ENCODE data around the gene GOLGA8K.
"Not testable (repeated sequence)": the region's sequence is repeated elsewhere in the genome, so short reads cannot be mapped to it uniquely, and the experiment has no call there.

Gene GOLGA8K

GRCh38 chr15:32403192-32403591 is at the start of gene GOLGA8K:
TSS of gene GOLGA8K (minus strand) at chr15:32403292. CDS start at chr15:32403194, 98 bp downstream.
- not testable (repeated sequence) for DNase-seq

GRCh38 chr15:32440445-32440977 is 37.4 kb upstream of the GOLGA8K start:
- not testable (repeated sequence) for DNase-seq

DNA sequence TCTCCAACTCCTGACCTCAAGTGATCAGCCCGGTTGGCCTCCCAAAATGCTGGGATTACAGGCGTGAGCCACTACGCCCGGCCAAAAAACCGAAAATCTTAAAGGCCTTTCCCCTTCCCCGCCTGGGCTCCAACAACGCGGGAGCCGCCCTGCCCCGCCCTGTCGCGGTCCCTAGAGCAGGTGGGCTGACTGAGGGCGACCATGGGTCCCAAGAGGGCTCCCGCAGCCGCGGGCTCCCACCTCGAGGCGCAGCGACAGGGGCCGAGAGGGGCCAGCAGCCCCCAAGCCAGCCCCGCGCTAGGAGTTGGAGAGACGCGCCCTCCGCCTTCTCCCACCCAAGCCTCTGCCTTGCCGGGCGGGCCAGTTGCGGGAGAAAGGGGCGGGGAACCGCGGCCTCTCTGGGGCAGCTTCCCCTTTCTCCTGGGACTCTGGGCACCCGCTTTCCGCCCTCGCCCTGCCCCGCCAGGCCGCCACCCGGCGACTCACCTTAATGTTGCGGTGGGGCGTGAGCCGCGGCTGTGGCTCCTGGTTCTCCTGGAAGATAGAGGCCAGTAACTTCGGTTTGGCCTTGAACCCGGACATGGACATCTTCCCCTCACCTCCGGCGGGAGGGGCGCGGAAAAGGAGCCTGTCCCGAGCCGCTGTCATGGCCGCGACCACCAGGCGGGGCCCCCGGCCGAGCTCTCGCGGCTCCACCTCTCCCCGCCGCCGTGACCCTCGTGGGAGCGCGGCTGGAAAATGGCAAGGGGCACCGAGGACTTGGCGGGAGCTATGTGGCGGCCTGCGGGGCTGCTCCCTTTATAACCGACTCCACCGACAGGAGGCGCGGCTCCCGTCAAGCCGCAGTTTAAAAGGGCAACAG is 31.2 kb upstream of the GOLGA8K start:
- DNase-seq, result not testable (repeated sequence)

GRCh38 chr15:32427635-32428034 is 24.5 kb upstream of the GOLGA8K start:
- not testable (repeated sequence) for DNase-seq

DNA sequence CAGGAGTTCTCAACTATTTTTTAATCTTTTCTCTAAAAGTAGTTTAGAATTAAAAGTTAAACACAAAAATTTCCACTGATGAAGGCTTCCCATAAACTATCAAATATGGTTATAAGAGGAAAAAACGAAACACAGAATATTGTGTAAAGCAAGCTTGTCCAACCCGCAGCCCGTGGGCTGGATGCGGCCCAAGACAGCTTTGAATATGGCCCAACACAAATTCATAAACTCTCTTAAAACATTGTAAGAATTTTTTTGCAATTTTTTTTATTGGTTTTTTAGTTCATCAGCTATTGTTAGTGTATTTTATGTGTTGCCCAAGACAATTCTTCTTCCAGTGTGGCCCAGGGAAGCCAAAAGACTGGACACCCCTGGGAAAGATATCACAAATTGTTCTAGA is 23.4 kb upstream of the GOLGA8K start:
- not testable (repeated sequence) for DNase-seq

DNA sequence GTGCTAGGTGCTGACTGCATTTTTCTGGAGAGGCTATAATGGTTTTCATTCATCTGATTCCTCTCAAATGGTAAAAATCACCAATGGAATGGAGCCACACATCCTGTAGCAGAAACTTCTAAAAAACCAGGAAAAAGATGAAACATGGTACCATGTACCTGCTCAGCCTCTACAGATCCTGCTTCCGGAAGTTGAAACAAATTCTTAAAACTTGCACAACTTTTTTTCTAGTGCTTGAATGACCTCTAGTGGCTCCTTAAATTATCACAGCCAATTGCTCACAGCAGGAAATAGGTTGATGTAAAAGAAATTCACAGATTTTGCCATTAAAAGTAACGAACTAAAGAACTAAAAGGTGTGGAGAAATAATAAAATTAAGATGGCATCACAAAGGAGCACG is 4.8 kb upstream of the GOLGA8K start:
- DNase-seq, result not testable (repeated sequence)

GRCh38 chr15:32396522-32396921 is 6.6 kb downstream of the GOLGA8K start:
- not testable (repeated sequence) for DNase-seq

- not testable (repeated sequence) for DNase-seq
Observed at GRCh38 chr15:32394745-32395144, 8.3 kb downstream of the GOLGA8K start.

- DNase-seq, result not testable (repeated sequence)
Observed at GRCh38 chr15:32388050-32388648, 14.9 kb downstream of the GOLGA8K start.

DNA sequence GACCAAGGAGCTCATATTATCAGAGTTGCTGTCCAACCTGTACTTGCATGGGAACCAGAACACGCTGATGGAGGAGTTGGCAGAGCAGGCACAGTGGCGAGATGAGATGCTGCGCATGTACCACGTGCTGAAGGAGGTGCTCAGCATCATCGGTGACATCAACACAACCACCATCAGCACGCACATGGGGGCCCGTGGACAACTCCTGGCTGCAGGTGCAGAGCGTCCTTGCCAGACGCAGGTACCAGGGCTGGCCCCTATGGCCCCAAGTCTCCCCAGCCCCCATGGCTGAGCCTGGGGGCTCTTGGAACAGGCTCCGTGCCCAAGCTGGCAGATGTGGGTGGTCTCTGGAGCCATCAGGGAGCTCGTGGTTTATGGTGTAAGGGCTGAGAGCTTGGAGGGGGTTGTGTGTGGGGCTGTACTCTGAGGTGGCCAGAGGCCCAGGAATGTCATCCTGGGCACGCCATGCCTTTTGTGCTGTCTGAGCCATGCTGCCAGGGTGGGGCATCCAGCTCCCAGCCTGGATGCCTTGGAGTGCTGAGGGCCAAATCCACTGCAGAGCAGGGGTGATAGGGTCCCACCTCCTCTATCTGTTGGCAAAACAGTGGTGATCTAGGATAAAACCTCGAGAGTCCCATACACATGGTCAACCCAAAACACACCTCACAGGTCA is 17.1 kb downstream of the GOLGA8K start:
- DNase-seq, result not testable (repeated sequence)

- not testable (repeated sequence) for DNase-seq
Observed at GRCh38 chr15:32374185-32374584, 28.9 kb downstream of the GOLGA8K start.

- DNase-seq, result not testable (repeated sequence)
Observed at GRCh38 chr15:32373707-32374106, 29.4 kb downstream of the GOLGA8K start.

DNA sequence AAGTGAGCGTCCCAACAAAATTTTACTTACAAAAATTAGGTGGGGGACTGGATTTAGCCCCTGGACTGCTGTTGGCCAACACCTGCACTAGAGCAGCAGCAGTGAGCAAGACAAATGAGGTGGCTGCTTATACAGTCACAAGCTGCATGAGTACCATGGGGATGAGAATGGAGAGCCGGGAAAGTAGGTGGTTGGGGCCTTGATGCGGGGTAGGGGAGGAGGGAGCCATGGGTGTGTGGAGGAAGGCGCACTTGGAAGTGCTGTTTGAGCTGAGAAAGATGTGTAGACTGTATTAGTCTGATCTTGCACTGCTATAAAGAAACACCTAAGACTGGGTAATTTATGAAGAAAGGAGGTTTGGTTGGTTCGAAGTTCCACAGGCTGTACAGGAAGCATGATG is 31.0 kb downstream of the GOLGA8K start:
- not testable (repeated sequence) for DNase-seq

GRCh38 chr15:32370526-32370925 is 32.6 kb downstream of the GOLGA8K start:
- not testable (repeated sequence) for DNase-seq

DNA sequence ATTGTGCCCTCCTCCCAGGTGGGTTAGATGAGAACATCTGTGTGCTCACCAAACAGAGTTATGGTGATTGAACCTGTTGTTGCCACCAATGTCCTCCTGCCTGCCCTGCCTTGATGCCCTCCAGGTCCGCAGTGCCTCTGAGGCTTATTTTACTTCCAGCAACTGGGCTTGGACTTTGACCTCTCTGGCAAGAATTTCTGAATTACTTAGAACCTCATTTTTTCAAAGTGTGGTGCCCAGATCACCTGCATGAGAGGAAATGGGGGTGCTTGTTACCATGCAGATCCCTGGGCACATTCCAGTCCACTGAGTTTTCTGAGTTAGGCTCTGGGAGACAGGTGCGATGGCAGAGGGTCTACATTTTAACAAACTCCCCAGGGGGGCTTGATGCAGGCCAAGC is 33.0 kb downstream of the GOLGA8K start:
- not testable (repeated sequence) for DNase-seq

DNA sequence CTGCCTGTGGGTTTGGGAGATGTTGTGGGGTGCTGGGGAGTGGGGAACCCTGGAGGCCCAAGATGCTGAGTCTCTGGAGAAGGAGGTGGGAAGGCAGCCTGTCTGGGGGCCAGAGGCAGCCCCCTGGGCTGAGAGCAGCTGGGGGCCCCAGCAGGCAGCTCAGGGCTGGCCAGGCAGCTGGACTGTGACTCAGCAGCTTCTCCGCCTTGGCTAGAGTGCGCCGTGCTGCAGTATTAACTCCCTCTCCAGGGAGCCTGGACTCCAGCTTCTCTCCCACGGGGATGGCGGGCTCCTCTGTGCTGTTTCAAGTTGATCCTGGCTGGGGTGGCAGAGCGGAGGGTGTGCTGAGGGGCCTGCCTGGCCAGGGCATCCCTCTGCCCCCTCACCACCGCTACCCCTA is 36.6 kb downstream of the GOLGA8K start:
- not testable (repeated sequence) for DNase-seq

- not testable (repeated sequence) for DNase-seq
Observed at GRCh38 chr15:32365955-32366354, 37.1 kb downstream of the GOLGA8K start.

GRCh38 chr15:32364944-32365343 is 38.1 kb downstream of the GOLGA8K start:
- DNase-seq, result not testable (repeated sequence)

GRCh38 chr15:32363449-32363848 is 39.6 kb downstream of the GOLGA8K start:
- DNase-seq, result not testable (repeated sequence)

DNA sequence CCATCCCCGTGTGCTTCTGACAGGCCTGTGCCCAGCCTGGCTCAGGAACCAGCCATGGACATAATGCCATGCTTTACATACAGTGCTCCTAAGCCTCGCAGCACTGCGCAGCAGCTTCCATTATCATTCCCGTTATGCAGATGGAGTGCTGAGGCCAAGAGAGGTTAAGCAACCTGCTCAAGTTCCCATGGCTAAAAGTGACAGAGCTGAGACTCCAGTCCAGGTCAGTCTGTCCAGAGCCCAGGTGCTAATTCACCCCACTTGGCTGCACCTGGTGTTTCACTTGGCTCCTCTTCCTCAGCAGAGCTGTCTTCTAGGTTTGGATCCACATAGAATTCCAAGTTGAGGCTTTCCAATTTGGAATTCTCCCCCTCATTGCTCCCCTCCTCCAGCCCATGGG is 41.4 kb downstream of the GOLGA8K start:
- DNase-seq, result not testable (repeated sequence)

- not testable (repeated sequence) for DNase-seq
Observed at GRCh38 chr15:32358462-32358861, 44.6 kb downstream of the GOLGA8K start.

GRCh38 chr15:32356909-32357308 is 46.2 kb downstream of the GOLGA8K start:
- DNase-seq, result not testable (repeated sequence)

DNA sequence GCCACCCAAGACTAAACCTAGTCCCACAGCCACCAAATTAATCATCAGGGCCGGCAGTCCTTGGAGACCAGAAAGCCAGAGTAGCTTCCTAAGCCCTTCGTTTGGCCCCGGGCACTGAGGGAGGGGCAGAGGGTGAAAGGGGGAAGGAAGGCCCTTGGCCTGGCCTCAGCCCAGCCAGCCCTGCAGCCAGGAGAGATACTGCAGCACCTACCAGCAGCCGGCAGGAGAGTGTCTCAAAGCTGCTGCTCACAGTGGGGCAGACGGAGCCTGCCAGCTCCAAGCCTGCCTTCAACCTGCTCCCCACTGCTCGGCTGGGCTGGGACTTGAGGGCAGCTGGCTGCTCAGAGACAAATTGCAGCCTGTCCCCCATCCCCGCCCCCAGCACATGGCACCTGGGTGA is 50.3 kb downstream of the GOLGA8K start:
- not testable (repeated sequence) for DNase-seq

All from activated naive CD4-positive, alpha-beta T cell (primary cell).